ENCODE measurements around the gene CTAG2. TPM values are rescaled to one million over a fixed set of nuclear protein-coding genes. Genes with fewer than 3 reads are reported as not detected.

CTAG2 gene
- polyA plus RNA-seq, 3 donors from 2014 or later, result not detected

Other genes with a start within 250 kb of the CTAG2 start
- 10 to 100 TPM; 14.1 to 21.1 (median 17.8) TPM for gene DNASE1L1, start 244.3 kb downstream of the CTAG2 start, polyA plus RNA-seq
- 10 to 100 TPM; 24.9 to 39.2 (median 32.4) TPM for gene TAFAZZIN, start 242.0 kb downstream of the CTAG2 start, polyA plus RNA-seq
- gene ATP6AP1, start 224.9 kb downstream of the CTAG2 start, polyA plus RNA-seq, result 100 to 1,000 TPM in 2 of 3 donors, 10 to 100 TPM in 1; 98.3 to 193 (median 154) TPM
- 10 to 100 TPM; 20.9 to 37.8 (median 29.2) TPM for gene GDI1, start 216.4 kb downstream of the CTAG2 start, polyA plus RNA-seq
- 10 to 100 TPM; 45.2 to 63.3 (median 53.3) TPM for gene FAM50A, start 209.4 kb downstream of the CTAG2 start, polyA plus RNA-seq
- 1 to 10 TPM in 1 of 3 donors, under 1 TPM in 1, not detected in 1; 0.20 to 1.4 TPM for gene PLXNA3, start 195.3 kb downstream of the CTAG2 start, polyA plus RNA-seq
- 10 to 100 TPM; 30.5 to 65.0 (median 52.4) TPM for gene LAGE3, start 174.3 kb downstream of the CTAG2 start, polyA plus RNA-seq
- gene UBL4A, start 167.0 kb downstream of the CTAG2 start, polyA plus RNA-seq, result 10 to 100 TPM; 56.3 to 68.9 (median 61.2) TPM
- 100 to 1,000 TPM in 1 of 3 donors, 10 to 100 TPM in 2; 53.1 to 110 (median 91.1) TPM for gene SLC10A3, start 162.9 kb downstream of the CTAG2 start, polyA plus RNA-seq
- 10 to 100 TPM; 27.1 to 31.3 (median 30.1) TPM for gene FAM3A, start 137.3 kb downstream of the CTAG2 start, polyA plus RNA-seq
- gene G6PD, start 106.7 kb downstream of the CTAG2 start, polyA plus RNA-seq, result 10 to 100 TPM; 10.5 to 24.9 (median 12.1) TPM
- 10 to 100 TPM; 41.4 to 69.4 (median 45.9) TPM for gene IKBKG, start 106.0 kb downstream of the CTAG2 start, polyA plus RNA-seq
- not detected for gene CTAG1A, start 68.4 kb downstream of the CTAG2 start, polyA plus RNA-seq
- not detected for gene CTAG1B, start 34.3 kb downstream of the CTAG2 start, polyA plus RNA-seq
- gene GAB3, start 97.5 kb upstream of the CTAG2 start, polyA plus RNA-seq, result 10 to 100 TPM in 2 of 3 donors, 1 to 10 TPM in 1; 9.3 to 23.6 (median 15.6) TPM
- 10 to 100 TPM; 21.1 to 35.5 (median 32.3) TPM for gene DKC1, start 109.3 kb upstream of the CTAG2 start, polyA plus RNA-seq
- gene MPP1, start 151.9 kb upstream of the CTAG2 start, polyA plus RNA-seq, result 10 to 100 TPM; 18.0 to 37.5 (median 23.2) TPM
- not detected for gene SMIM9, start 181.1 kb upstream of the CTAG2 start, polyA plus RNA-seq
- 10 to 100 TPM; 18.9 to 31.3 (median 27.0) TPM for gene F8A1, start 232.8 kb upstream of the CTAG2 start, polyA plus RNA-seq

Measured in immature natural killer cell (primary cell).